ENCODE results near the gene HEPN1.

GRCh38 chr11:124899383-124900145 is 19.5 kb upstream of the HEPN1 start:
- TF ChIP-seq CTCF (conservative IDR thresholded peaks at IDR 0.05; ENCODE audit: low read depth, low read length) (no peak), EZH2 (IDR thresholded peaks at IDR 0.05; ENCODE audit: borderline replicate concordance, low read depth, low read length, poor library complexity, severe bottlenecking) (no peak)

Data from A673 (cell line).